ENCODE data around the gene TFPI. TPM values are rescaled to one million over a fixed set of nuclear protein-coding genes. Genes with fewer than 3 reads are reported as not detected.

The TFPI gene
- total and polyA plus RNA-seq, 2 experiments from 2014 or later, result 6.6 to 8.8 TPM

DNA sequence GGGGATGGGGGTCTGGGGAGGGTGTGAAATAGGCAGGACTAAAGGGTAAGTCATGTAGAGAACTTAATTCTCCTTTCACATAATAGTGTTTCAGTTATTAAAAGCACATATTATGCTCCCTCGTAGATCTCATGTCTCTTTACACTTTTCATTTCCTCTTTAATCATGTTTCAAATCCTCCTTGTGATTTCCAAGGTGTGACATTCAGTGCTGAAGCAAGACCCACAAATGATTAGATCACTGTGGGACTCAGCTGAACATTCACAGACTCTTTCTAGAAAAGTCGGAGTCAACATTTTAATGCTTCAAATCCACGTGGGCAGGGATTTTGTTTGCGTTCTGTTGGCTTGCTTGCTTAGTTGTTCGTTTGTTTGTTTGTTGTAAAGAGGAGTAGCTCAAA, 71.4 kb downstream of the TFPI start:
- Histone ChIP-seq H3K36me3 (no peaks in the 10 kb centered on the region), H3K27me3 (no peaks in the 10 kb centered on the region), H3K9me3 (ENCODE audit: low read depth) (no peaks in the 10 kb centered on the region), H3K27ac (no peak overlapping the region), H3K4me1 (ENCODE audit: low read depth) (no peaks in the 10 kb centered on the region), H3K4me3 (no peak overlapping the region)
- DNase-seq (ENCODE audit: low read depth in 1 of 2, low spot score in 1 of 2), result no peak
- TF ChIP-seq CTCF (IDR thresholded peaks at IDR 0.05; ENCODE audit: low read depth, low read length), result no peak

- H3K9me3 ChIP-seq (ENCODE audit: low read depth), result no peaks in the 10 kb centered on the region
- no peak for DNase-seq (ENCODE audit: low read depth in 1 of 2, low spot score in 1 of 2)
- no peak overlapping the region for H3K4me3 ChIP-seq
- no peak overlapping the region for H3K27ac ChIP-seq
- H3K4me1 ChIP-seq (ENCODE audit: low read depth), result no peaks in the 10 kb centered on the region
- no peaks in the 10 kb centered on the region for H3K27me3 ChIP-seq
- no peaks in the 10 kb centered on the region for H3K36me3 ChIP-seq
- no peak for TF ChIP-seq CTCF (IDR thresholded peaks at IDR 0.05; ENCODE audit: low read depth, low read length)
Observed at GRCh38 chr2:187481543-187481942, 72.7 kb downstream of the TFPI start.

DNA sequence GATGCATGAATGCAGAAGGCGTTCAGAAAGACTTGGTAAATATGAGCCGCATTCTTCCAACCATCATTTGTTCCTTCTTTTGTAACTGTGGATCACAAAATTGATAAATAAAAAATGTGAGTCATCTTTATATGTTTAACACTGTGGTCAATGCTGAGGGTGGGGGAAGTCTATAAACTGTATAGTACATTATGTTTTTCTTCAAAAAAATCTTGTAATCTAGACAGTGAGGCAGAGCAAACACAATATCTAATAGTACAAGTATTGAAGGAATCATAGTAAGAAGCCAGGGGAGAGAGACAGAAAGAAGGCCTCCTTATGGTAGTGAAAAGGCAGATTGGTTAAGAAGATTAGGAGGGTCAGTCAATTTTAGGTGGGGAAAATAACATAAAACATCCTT, 75.5 kb downstream of the TFPI start:
- Histone ChIP-seq H3K36me3 (no peaks in the 10 kb centered on the region), H3K27me3 (no peaks in the 10 kb centered on the region), H3K9me3 (ENCODE audit: low read depth) (no peaks in the 10 kb centered on the region), H3K4me1 (ENCODE audit: low read depth) (no peaks in the 10 kb centered on the region), H3K27ac (no peak overlapping the region), H3K4me3 (no peak overlapping the region)
- TF ChIP-seq CTCF (IDR thresholded peaks at IDR 0.05; ENCODE audit: low read depth, low read length), result no peak
- DNase-seq (ENCODE audit: low read depth in 1 of 2, low spot score in 1 of 2), result no peak

GRCh38 chr2:187477051-187477450, 77.2 kb downstream of the TFPI start:
- no peak for TF ChIP-seq CTCF (IDR thresholded peaks at IDR 0.05; ENCODE audit: low read depth, low read length)
- Histone ChIP-seq H3K4me3 (no peak overlapping the region), H3K27ac (no peak overlapping the region), H3K9me3 (ENCODE audit: low read depth) (no peaks in the 10 kb centered on the region), H3K27me3 (no peaks in the 10 kb centered on the region), H3K36me3 (no peaks in the 10 kb centered on the region), H3K4me1 (ENCODE audit: low read depth) (no peaks in the 10 kb centered on the region)
- DNase-seq (ENCODE audit: low read depth in 1 of 2, low spot score in 1 of 2), result no peak

GRCh38 chr2:187475499-187476248, 78.6 kb downstream of the TFPI start:
- no peaks in the 10 kb centered on the region for H3K36me3 ChIP-seq
- peak in 1 of 2 donors; percentile 38 for DNase-seq (ENCODE audit: low read depth in 1 of 2, low spot score in 1 of 2)
- H3K27me3 ChIP-seq, result no peaks in the 10 kb centered on the region
- TF ChIP-seq CTCF (IDR thresholded peaks at IDR 0.05; ENCODE audit: low read depth, low read length), result no peak
- no peaks in the 10 kb centered on the region for H3K4me1 ChIP-seq (ENCODE audit: low read depth)
- no peaks in the 10 kb centered on the region for H3K9me3 ChIP-seq (ENCODE audit: low read depth)
- H3K4me3 ChIP-seq, result no peak overlapping the region
- H3K27ac ChIP-seq, result no peak overlapping the region

Data from cardiac muscle cell (in vitro differentiated cells and primary cell).